T-helper 22 cell (primary cell): Measurements from ENCODE around the gene KRCC1.
"Not testable (repeated sequence)": the region's sequence is repeated elsewhere in the genome, so short reads cannot be mapped to it uniquely, and the experiment has no call there.

ENCODE experiments used
- DNase-seq: peaks from one replicate; pipeline ENCODE4 v3.0.0-alpha.2; 2020; ENCODE audit warnings: low read depth

The KRCC1 gene

DNA sequence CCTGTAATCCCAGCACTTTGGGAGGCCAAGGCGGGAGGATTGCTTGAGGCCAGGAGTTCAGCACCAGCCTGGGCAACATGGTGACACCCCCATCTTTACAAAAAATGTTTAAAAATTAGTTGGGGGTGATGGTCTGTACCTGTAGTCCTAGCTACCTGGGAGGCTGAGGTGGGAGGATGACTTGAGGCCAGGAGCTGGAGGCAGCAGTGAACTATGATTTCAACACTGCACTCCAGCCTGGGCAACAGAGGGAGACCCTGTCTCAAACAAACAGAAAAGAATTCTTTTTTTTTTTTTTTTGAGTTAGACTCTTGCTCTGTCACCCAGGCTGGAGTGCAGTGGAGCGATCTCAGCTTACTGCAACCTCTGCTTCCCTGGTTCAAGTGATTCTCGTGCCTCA is 55.1 kb downstream of the KRCC1 start:
- not testable (repeated sequence) for DNase-seq

DNA sequence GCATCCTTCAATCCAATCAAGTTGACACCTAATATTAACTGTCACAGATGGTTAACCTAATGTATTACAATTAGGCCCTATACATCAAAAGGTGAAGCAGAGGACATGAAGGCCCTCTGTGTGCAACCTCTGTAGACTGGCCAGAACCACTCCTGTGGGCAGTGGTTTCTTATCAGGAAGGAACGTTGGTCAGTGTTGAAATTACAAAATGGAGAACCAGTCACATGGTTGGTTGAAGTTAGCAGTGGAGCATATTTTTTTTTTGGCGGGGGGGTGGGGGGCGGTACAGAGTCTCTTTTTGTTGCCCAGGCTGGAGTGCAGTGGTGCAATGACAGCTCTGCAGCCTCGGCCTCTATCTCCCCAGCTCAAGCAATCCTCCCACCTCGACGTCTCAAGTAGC is 59.0 kb downstream of the KRCC1 start:
- no peak for DNase-seq

DNA sequence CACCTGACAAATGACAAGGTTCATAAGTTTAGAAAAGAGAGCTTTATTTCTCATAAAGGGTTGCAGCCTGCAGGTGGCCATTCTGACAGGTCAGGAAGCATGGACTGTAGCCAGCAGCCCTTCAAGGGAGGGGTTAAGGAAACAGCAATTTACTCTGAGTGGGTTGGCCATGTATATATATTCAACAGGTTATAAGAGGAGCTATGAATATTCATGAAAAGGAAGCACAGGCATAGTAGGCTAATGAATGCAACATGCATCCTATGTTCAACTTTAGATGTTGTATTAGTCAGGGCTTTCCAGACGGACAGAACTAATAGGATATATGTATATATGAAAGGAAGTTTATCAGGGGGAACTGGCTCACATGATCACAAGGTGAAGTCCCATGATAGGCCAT is 59.8 kb downstream of the KRCC1 start:
- no peak for DNase-seq

DNA sequence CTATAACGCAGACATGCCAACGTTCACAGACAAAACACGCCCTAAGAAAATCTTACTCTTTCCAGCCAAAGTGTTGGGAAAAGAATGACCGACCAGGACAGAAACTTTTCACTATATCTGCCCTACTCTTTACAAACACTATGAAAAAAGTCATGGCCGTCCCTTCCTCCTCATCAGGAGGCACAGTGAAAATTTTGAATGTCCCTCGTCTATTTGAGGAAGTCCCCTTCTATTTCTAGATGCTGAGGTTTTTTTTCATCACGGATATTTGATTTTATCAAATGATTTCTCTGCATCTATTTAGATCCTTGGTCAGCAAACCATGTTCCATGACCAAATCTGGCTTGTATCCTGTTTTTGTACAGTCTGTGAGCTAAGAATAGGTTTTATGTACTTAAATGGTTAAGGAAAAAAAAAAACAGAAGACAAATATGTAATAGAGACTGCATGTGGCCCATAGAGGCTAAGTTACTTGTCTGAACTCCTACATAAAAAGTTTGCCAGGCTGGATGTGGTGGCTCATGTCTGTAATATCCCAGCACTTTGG is 61.2 kb downstream of the KRCC1 start:
- DNase-seq, result not testable (repeated sequence)

DNA sequence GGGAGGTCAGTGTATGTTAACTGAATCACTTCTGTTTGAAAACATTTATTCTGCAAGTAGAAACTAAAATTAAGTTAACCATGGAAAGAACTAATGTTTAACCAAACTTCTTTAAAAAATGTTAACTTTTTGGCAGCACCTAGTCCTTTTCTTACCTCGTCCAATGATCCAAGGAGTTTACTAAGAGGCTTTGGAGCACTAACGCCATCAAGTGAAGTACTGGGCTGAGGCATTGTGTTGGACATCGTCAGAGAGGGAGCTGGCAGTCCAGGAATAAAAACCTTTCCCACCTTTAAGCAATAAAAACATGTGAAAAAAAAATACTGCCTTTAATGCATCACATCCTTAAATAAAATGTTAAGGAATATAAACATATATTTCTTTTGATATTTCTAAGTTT is 63.0 kb downstream of the KRCC1 start:
- not testable (repeated sequence) for DNase-seq

DNA sequence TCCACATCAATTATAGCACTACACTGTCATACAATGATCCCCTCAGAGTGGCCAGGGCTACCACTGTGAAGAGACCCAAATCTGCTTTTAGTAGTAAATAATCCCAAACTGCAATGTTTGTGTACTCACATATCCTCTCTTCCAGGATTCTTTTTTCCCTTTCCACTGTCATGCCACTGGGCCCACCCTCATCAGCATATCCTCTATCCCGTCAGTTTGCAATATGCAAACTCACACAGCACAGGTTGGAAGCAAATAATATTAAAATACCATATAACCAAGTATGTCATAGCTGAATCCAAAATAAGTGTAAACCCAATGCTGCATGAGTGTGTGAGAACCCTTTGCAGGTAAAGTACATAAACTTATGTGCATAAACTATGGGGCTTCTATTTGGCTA is 68.1 kb downstream of the KRCC1 start:
- not testable (repeated sequence) for DNase-seq

DNA sequence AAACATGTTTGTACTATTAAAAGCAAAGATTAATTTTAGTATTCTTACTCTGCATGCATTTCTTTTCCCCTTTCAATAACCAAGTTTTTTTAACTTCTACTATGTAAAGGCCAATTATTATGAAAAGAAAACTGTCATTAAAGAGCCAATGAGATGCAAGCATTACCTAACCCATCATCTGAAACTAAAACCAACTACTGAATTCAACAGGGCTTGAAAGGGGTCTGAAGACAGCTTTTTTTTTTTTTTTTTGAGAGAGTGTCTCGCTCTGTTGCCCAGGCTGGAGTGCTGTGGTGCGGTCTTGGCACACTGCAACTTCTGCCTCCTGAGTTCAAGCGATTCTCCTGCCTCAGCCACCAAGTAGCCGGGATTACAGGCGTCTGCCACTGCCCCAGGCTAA is 69.7 kb downstream of the KRCC1 start:
- DNase-seq, result not testable (repeated sequence)

DNA sequence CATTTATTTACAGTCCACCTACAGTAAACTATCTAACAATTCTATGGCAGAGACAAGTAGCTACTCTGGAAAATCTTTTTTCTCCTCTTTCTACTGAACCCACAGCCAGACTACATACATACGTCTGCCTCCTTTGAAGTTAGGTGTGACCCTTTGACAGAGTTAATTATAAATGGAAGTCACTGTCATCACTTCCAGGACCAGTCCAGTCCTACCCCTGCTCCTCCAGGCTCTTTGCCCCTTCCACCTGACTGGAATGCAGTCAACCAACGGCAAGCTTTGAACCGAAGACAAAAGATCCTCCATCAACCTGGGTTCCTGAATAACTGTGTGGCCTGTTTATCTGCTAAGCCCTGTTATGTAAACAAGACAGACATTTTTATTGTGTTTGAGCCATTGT is 74.4 kb downstream of the KRCC1 start:
- DNase-seq, result not testable (repeated sequence)
